ENCODE measurements around the gene TPGS1.

The TPGS1 gene

GRCh38 chr19:459724-460511 lies 47.4 kb upstream of the TPGS1 start:
- H2AFZ ChIP-seq (ENCODE audit: insufficient read depth, low read length, poor library complexity): peak overlapping the region; percentile 43
- peak overlapping the region; percentile 51 for H2BK5ac ChIP-seq (ENCODE audit: low read depth, low read length, poor library complexity)
- H3K9me3 ChIP-seq (ENCODE audit: insufficient read depth, low read depth, low read length): no peaks in the 10 kb centered on the region

GRCh38 chr19:460877-461720 lies 46.2 kb upstream of the TPGS1 start, which contains the start of gene SHC2:
TSS of gene SHC2 (minus strand) at chr19:461033. CDS start at chr19:460996, 37 bp downstream.
- Histone ChIP-seq H3K18ac (ENCODE audit: low read length) (peak within 1 kb of the TSS; percentile 78), H3K23ac (ENCODE audit: low read length) (no peak within 1 kb of the TSS), H2AK5ac (ENCODE audit: low read length) (peak within 1 kb of the TSS; percentile 80), H4K8ac (ENCODE audit: low read depth, low read length) (peak within 1 kb of the TSS; percentile 84), H3K4ac (ENCODE audit: low read depth, low read length) (peak within 1 kb of the TSS; percentile 60), H3K9ac (ENCODE audit: low read length) (peak within 1 kb of the TSS; percentile 84), H2AFZ (ENCODE audit: insufficient read depth, low read length, poor library complexity) (peak within 1 kb of the TSS; percentile 70), H4K12ac (ENCODE audit: low read depth, low read length) (no peak within 1 kb of the TSS), H2BK120ac (ENCODE audit: insufficient read depth, low read length, poor library complexity) (peak within 1 kb of the TSS; percentile 59), H3K4me2 (ENCODE audit: low read length) (peak within 1 kb of the TSS; percentile 96), H2BK5ac (ENCODE audit: low read depth, low read length, poor library complexity) (peak within 1 kb of the TSS; percentile 51), H3K27me3 (ENCODE audit: insufficient read depth, low read length) (peaks cover 5% of the 10 kb centered on the region), H3K79me2 (ENCODE audit: control insufficient read depth, insufficient read depth, low read length, poor library complexity) (no peaks in the 10 kb centered on the region), H3K79me1 (ENCODE audit: low read length) (peaks cover 7% of the 10 kb centered on the region), H3K27ac (ENCODE audit: low read depth, low read length) (no peak within 1 kb of the TSS), H3K14ac (ENCODE audit: low read length) (peak within 1 kb of the TSS; percentile 91), H3K36me3 (ENCODE audit: control insufficient read depth in 1 of 2, insufficient read depth in 2 of 2, low read length in 2 of 2) (peaks cover 0 to 2% of the 10 kb centered on the region in 2 experiments), H2BK12ac (ENCODE audit: low read length) (no peak within 1 kb of the TSS), H3K4me1 (ENCODE audit: control insufficient read depth in 1 of 2, insufficient read depth in 2 of 2, low read length in 2 of 2) (peaks cover 2 to 6% of the 10 kb centered on the region in 2 experiments), H3K9me3 (ENCODE audit: insufficient read depth, low read depth, low read length) (peaks cover 5% of the 10 kb centered on the region), H4K91ac (ENCODE audit: low read depth, low read length) (peak within 1 kb of the TSS; percentile 75), H3K4me3 (ENCODE audit: low read depth, low read length) (peak within 1 kb of the TSS; percentile 80)
- no peak for DNase-seq
- WGBS (ENCODE audit: extremely low coverage, insufficient coverage, insufficient read length): no CpG with 5 or more reads among the region's 85 CpGs

More at GRCh38 chr19:459724-460511, 47.4 kb upstream of the TPGS1 start:
- Histone ChIP-seq H3K9ac (ENCODE audit: low read length) (peak overlapping the region; percentile 84), H3K4ac (ENCODE audit: low read depth, low read length) (peak overlapping the region; percentile 60), H3K79me2 (ENCODE audit: control insufficient read depth, insufficient read depth, low read length, poor library complexity) (no peaks in the 10 kb centered on the region), H2BK120ac (ENCODE audit: insufficient read depth, low read length, poor library complexity) (peak overlapping the region; percentile 59), H3K79me1 (ENCODE audit: low read length) (peaks cover 7% of the 10 kb centered on the region), H3K4me1 (ENCODE audit: control insufficient read depth in 1 of 2, insufficient read depth in 2 of 2, low read length in 2 of 2) (peaks cover 2 to 6% of the 10 kb centered on the region in 2 experiments), H3K14ac (ENCODE audit: low read length) (peak overlapping the region; percentile 91), H3K23ac (ENCODE audit: low read length) (no peak overlapping the region), H3K4me2 (ENCODE audit: low read length) (peak overlapping the region; percentile 96), H4K12ac (ENCODE audit: low read depth, low read length) (no peak overlapping the region), H3K27me3 (ENCODE audit: insufficient read depth, low read length) (peaks cover 5% of the 10 kb centered on the region), H3K4me3 (ENCODE audit: low read depth, low read length) (peak overlapping the region; percentile 80), H4K8ac (ENCODE audit: low read depth, low read length) (peak overlapping the region; percentile 84), H3K27ac (ENCODE audit: low read depth, low read length) (no peak overlapping the region), H2BK12ac (ENCODE audit: low read length) (no peak overlapping the region), H3K18ac (ENCODE audit: low read length) (peak overlapping the region; percentile 78), H3K36me3 (ENCODE audit: control insufficient read depth in 1 of 2, insufficient read depth in 2 of 2, low read length in 2 of 2) (peaks cover 2% of the 10 kb centered on the region in 2 experiments), H2AK5ac (ENCODE audit: low read length) (peak overlapping the region; percentile 80), H4K91ac (ENCODE audit: low read depth, low read length) (peak overlapping the region; percentile 75)
- no CpG with 5 or more reads among the region's 66 CpGs for WGBS (ENCODE audit: extremely low coverage, insufficient coverage, insufficient read length)
- DNase-seq: no peak

GRCh38 chr19:461721-462551 lies 45.4 kb upstream of the TPGS1 start:
- Histone ChIP-seq H3K9ac (ENCODE audit: low read length) (no peak overlapping the region), H2BK5ac (ENCODE audit: low read depth, low read length, poor library complexity) (no peak overlapping the region), H4K12ac (ENCODE audit: low read depth, low read length) (peak overlapping the region; percentile 17), H4K91ac (ENCODE audit: low read depth, low read length) (peak overlapping the region; percentile 39), H2AK5ac (ENCODE audit: low read length) (no peak overlapping the region), H3K79me1 (ENCODE audit: low read length) (peaks cover 7% of the 10 kb centered on the region), H2BK12ac (ENCODE audit: low read length) (no peak overlapping the region), H3K36me3 (ENCODE audit: control insufficient read depth in 1 of 2, insufficient read depth in 2 of 2, low read length in 2 of 2) (peaks cover 0 to 2% of the 10 kb centered on the region in 2 experiments), H3K18ac (ENCODE audit: low read length) (no peak overlapping the region), H4K8ac (ENCODE audit: low read depth, low read length) (peak overlapping the region; percentile 11), H3K4me1 (ENCODE audit: control insufficient read depth in 1 of 2, insufficient read depth in 2 of 2, low read length in 2 of 2) (peaks cover 2 to 6% of the 10 kb centered on the region in 2 experiments), H3K14ac (ENCODE audit: low read length) (peak overlapping the region; percentile 24), H2AFZ (ENCODE audit: insufficient read depth, low read length, poor library complexity) (peak overlapping the region; percentile 50), H3K79me2 (ENCODE audit: control insufficient read depth, insufficient read depth, low read length, poor library complexity) (no peaks in the 10 kb centered on the region), H3K27ac (ENCODE audit: low read depth, low read length) (no peak overlapping the region), H3K23ac (ENCODE audit: low read length) (no peak overlapping the region), H3K9me3 (ENCODE audit: insufficient read depth, low read depth, low read length) (peaks cover 5% of the 10 kb centered on the region), H3K4me2 (ENCODE audit: low read length) (peak overlapping the region; percentile 62), H3K4me3 (ENCODE audit: low read depth, low read length) (no peak overlapping the region), H3K4ac (ENCODE audit: low read depth, low read length) (no peak overlapping the region), H2BK120ac (ENCODE audit: insufficient read depth, low read length, poor library complexity) (no peak overlapping the region), H3K27me3 (ENCODE audit: insufficient read depth, low read length) (peaks cover 5% of the 10 kb centered on the region)
- WGBS (ENCODE audit: extremely low coverage, insufficient coverage, insufficient read length): no CpG with 5 or more reads among the region's 60 CpGs
- no peak for DNase-seq
